A375 (cell line): Measurements from ENCODE around the gene AK5. TPM values are rescaled to one million over a fixed set of nuclear protein-coding genes. Genes with fewer than 3 reads are reported as not detected.

Experiments
- small RNA-seq: library from RNA; depleted of rRNA; stranded (forward); fragments of <200 nt; gene quantifications from one replicate; pipeline ENCODE3, GENCODE V24; 2014
- total RNA-seq: library from RNA; depleted of rRNA; stranded (reverse); fragments of >200 nt; shearing (Covaris generic); gene quantifications from 2 replicates; pipeline ENCODE4 v1.2.3, GENCODE V29; 2014; rRNA removed

The AK5 gene, protein sequence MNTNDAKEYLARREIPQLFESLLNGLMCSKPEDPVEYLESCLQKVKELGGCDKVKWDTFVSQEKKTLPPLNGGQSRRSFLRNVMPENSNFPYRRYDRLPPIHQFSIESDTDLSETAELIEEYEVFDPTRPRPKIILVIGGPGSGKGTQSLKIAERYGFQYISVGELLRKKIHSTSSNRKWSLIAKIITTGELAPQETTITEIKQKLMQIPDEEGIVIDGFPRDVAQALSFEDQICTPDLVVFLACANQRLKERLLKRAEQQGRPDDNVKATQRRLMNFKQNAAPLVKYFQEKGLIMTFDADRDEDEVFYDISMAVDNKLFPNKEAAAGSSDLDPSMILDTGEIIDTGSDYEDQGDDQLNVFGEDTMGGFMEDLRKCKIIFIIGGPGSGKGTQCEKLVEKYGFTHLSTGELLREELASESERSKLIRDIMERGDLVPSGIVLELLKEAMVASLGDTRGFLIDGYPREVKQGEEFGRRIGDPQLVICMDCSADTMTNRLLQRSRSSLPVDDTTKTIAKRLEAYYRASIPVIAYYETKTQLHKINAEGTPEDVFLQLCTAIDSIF
- total RNA-seq = 4.1 and 4.6 TPM in 2 replicates

DNA sequence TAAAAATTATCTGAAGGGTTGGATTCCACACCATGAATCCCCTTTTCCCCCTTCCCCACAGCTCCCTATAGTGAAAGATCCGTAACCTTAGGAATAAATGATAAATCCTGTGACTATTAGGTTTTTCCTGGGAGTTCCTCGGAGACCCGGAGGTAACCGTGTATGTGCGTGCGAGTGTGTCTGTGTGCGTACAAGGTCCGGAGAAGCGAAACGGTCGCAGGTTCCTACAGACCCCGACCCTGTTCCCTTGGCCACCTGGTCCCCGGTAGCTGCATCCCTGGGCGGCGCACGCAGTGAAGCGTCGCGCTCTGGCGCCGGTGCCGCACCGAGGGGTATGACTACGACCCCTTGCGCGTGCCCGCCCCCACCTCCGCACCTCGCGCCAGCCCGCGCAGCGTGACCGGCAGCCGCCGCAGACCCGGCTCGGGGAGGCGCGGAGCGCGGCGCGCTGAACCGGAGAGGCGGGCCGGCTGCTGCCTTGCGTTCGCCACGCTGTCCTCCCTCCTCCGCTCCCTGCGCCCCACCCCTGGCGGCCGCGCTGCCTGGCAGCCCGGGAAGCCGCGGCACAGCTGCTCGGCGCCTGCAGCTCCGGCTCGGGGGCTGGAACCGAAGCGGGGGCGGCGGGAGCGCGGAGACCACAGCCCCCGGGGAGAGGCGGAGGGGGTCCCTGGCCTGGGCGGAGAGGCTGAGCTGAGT, at the start of gene AK5:
TSS of gene AK5 (plus strand) at position 529 of the 696 bp plus-strand sequence. CDS start 295 bp downstream, outside the sequence.

Small RNAs within 50 kb of the gene (small RNA-seq; reads per million reads assigned to genes)
- gene RNU7-8P = not detected

Other genes starting within 250 kb of the AK5 start
- 16.8 and 19.3 TPM in 2 replicates for gene PIGK, start 62.6 kb upstream of the AK5 start, total RNA-seq